HEK293T (cell line): ENCODE data around the gene KLF2.

Experiments used
- CTCF ChIA-PET: fragments of 350-600 bp; formaldehyde crosslinking; extraction: SDS; loops from one replicate; lab custom pipeline; 2021; ENCODE audit warnings: antibody characterized with exemption, inconsistent platforms; lab: Yijun Ruan, JAX
- POLR2A ChIA-PET: fragments of 350-600 bp; formaldehyde crosslinking; extraction: SDS; loops from one replicate; lab custom pipeline; 2020; ENCODE audit warnings: antibody characterized with exemption, inconsistent platforms; lab: Yijun Ruan, JAX
- DNase-seq: peaks from one replicate; pipeline ENCODE4 v3.0.0; 2012; ENCODE audit warnings: mixed read lengths; ENCODE audit errors: extremely low spot score
- ARNT ChIP-seq: fragments of 450-650 bp; IDR thresholded peaks from 2 replicates; pipeline ENCODE4 v1.6.1; 2017; ENCODE audit warnings: mild to moderate bottlenecking
- BHLHE40 ChIP-seq: fragments of 450-650 bp; IDR thresholded peaks from 2 replicates; pipeline ENCODE4 v1.6.1; 2016; ENCODE audit warnings: mild to moderate bottlenecking, moderate library complexity, borderline replicate concordance
- CTBP1 ChIP-seq: fragments of 450-650 bp; IDR thresholded peaks from 2 replicates; pipeline ENCODE4 v1.6.1; 2016; ENCODE audit warnings: borderline replicate concordance
- ELF4 ChIP-seq: fragments of 450-650 bp; IDR thresholded peaks from 2 replicates; pipeline ENCODE4 v1.6.1; 2017; ENCODE audit warnings: antibody characterized with exemption
- FOXA1 ChIP-seq: fragments of 450-650 bp; IDR thresholded peaks from 2 replicates; pipeline ENCODE4 v1.6.1; 2016; ENCODE audit warnings: mild to moderate bottlenecking
- FOXK2 ChIP-seq: fragments of 450-650 bp; IDR thresholded peaks from 2 replicates; pipeline ENCODE4 v1.6.1; 2016; ENCODE audit warnings: mild to moderate bottlenecking
- FOXM1 ChIP-seq: fragments of 450-650 bp; IDR thresholded peaks from 2 replicates; pipeline ENCODE4 v1.6.1; 2017; ENCODE audit warnings: mild to moderate bottlenecking, borderline replicate concordance
- HDGF ChIP-seq: fragments of 450-650 bp; IDR thresholded peaks from 2 replicates; pipeline ENCODE4 v1.6.1; 2017; ENCODE audit warnings: antibody characterized with exemption, borderline replicate concordance
- L3MBTL2 ChIP-seq: fragments of 450-650 bp; conservative IDR thresholded peaks from 2 replicates; pipeline ENCODE4 v1.6.1; 2016; ENCODE audit warnings: mild to moderate bottlenecking
- LEF1 ChIP-seq: fragments of 450-650 bp; IDR thresholded peaks from 2 replicates; pipeline ENCODE4 v1.6.1; 2017; ENCODE audit warnings: mild to moderate bottlenecking, borderline replicate concordance
- NFRKB ChIP-seq: fragments of 450-650 bp; IDR thresholded peaks from 2 replicates; pipeline ENCODE4 v1.6.1; 2016; ENCODE audit warnings: mild to moderate bottlenecking, moderate library complexity
- PKNOX1 ChIP-seq: fragments of 450-650 bp; IDR thresholded peaks from 2 replicates; pipeline ENCODE4 v1.6.1; 2016
- SP1 ChIP-seq: fragments of 450-650 bp; IDR thresholded peaks from 2 replicates; pipeline ENCODE4 v1.6.1; 2017
- SUZ12 ChIP-seq: fragments of 450-650 bp; IDR thresholded peaks from 2 replicates; pipeline ENCODE4 v1.6.1; 2016; ENCODE audit warnings: mild to moderate bottlenecking
- TARDBP ChIP-seq: fragments of 450-650 bp; IDR thresholded peaks from 2 replicates; pipeline ENCODE4 v1.6.1; 2016
- ZNF384 ChIP-seq: fragments of 450-650 bp; IDR thresholded peaks from 2 replicates; pipeline ENCODE4 v1.6.1; 2016

KLF2 gene

GRCh38 chr19:16368385-16369305 is 44.0 kb downstream of the KLF2 start:
- no peak for DNase-seq
- ChIA-PET CTCF (no interaction called here), POLR2A (no interaction called here)
- no peak for TF ChIP-seq ARNT
- no peak for TF ChIP-seq FOXA1
- no peak for TF ChIP-seq SP1
- no peak for TF ChIP-seq FOXM1
- 0 out of 2 replicates have a peak, but pooled peaks have one; percentile 13 for TF ChIP-seq PKNOX1

GRCh38 chr19:16369306-16369663 is 44.7 kb downstream of the KLF2 start:
- no peak for DNase-seq
- ChIA-PET POLR2A (no interaction called here), CTCF (no interaction called here)
- no peak for TF ChIP-seq SP1

- no peak for DNase-seq
- ChIA-PET CTCF (no interaction called here), POLR2A (no interaction called here)
- TF ChIP-seq PKNOX1, result no peak
- TF ChIP-seq FOXA1, result no peak
- no peak for TF ChIP-seq FOXK2
- no peak for TF ChIP-seq SUZ12
- TF ChIP-seq HDGF, result no peak
- no peak for TF ChIP-seq SP1
- no peak for TF ChIP-seq CTBP1
- TF ChIP-seq TARDBP, result no peak
- no peak for TF ChIP-seq LEF1
- no peak for TF ChIP-seq ELF4
- TF ChIP-seq ZNF384, result no peak
- TF ChIP-seq BHLHE40, result no peak
- no peak for TF ChIP-seq FOXM1
- TF ChIP-seq L3MBTL2, result no peak
Observed at GRCh38 chr19:16369664-16370576, 45.3 kb downstream of the KLF2 start.

- POLR2A ChIA-PET, result no interaction called here
- TF ChIP-seq FOXA1 (no peak), ZNF384 (no peak), SUZ12 (no peak), NFRKB (no peak)
- CTCF ChIA-PET, result no interaction called here
Observed at GRCh38 chr19:16370641-16371391, 46.2 kb downstream of the KLF2 start.

GRCh38 chr19:16371540-16371986 is 46.9 kb downstream of the KLF2 start:
- CTCF ChIA-PET, result interaction anchor here (0.9 kb wide), 1 partner anchor 11 kb away, joined by 3 read pairs; no protein-coding TSS in a partner anchor
- POLR2A ChIA-PET, result no interaction called here
- no peak for DNase-seq
- TF ChIP-seq FOXK2, result no peak
- TF ChIP-seq CTBP1, result no peak
- TF ChIP-seq L3MBTL2, result no peak
- TF ChIP-seq BHLHE40, result no peak
- no peak for TF ChIP-seq LEF1
- TF ChIP-seq SP1, result no peak
- no peak for TF ChIP-seq SUZ12
- TF ChIP-seq HDGF, result no peak
- TF ChIP-seq TARDBP, result no peak
- TF ChIP-seq NFRKB, result no peak

More at GRCh38 chr19:16370641-16371391, 46.2 kb downstream of the KLF2 start:
- no peak for DNase-seq

GRCh38 chr19:16372065-16372915 is 47.7 kb downstream of the KLF2 start:
- no peak for DNase-seq
- ChIA-PET POLR2A (no interaction called here), CTCF (interaction anchor here (0.9 kb wide), 1 partner anchor 11 kb away, joined by 3 read pairs; no protein-coding TSS in a partner anchor)
- TF ChIP-seq LEF1 (no peak), ELF4 (no peak), L3MBTL2 (no peak), FOXK2 (no peak), FOXA1 (no peak), SUZ12 (no peak), PKNOX1 (no peak), SP1 (no peak), ARNT (no peak), CTBP1 (no peak), NFRKB (no peak), ZNF384 (no peak), FOXM1 (no peak), TARDBP (no peak)
